Neutrophil (primary cell): Measurements from ENCODE around the gene AIFM3.

Source experiments
- H3K27ac ChIP-seq: fragments of 200-600 bp; sonication (generic); 2 replicates; pipeline ENCODE4 v1.5.1; 2016; ENCODE audit warnings: mild to moderate bottlenecking, moderate library complexity
- H3K27me3 ChIP-seq: fragments of 200-600 bp; sonication (generic); 2 replicates; pipeline ENCODE4 v1.6.0; 2016; ENCODE audit warnings: mild to moderate bottlenecking
- H3K36me3 ChIP-seq: fragments of 200-600 bp; sonication (generic); 2 replicates; pipeline ENCODE4 v1.5.1; 2017
- H3K4me1 ChIP-seq, 2 experiments: fragments of 200-600 bp in 1 of 2; sonication (generic) in 1 of 2; 1 replicate in 1 of 2; 2 replicates in 1 of 2; pipeline versions ENCODE4 v1.5.1 to v1.6.1; 2013 to 2016; ENCODE audit warnings: low read depth in 1 of 2, low read length in 1 of 2, mild to moderate bottlenecking in 1 of 2, moderate library complexity in 1 of 2; ENCODE audit not compliant: control insufficient read depth in 1 of 2, insufficient read depth in 1 of 2
- H3K4me3 ChIP-seq, 2 experiments: fragments of 200-600 bp in 1 of 2; sonication (generic) in 1 of 2; 1 replicate in 1 of 2; 2 replicates in 1 of 2; pipeline ENCODE4 v1.5.1; 2013 to 2016; ENCODE audit warnings: low read depth in 1 of 2, low read length in 1 of 2, mild to moderate bottlenecking in 1 of 2, moderate library complexity in 1 of 2
- H3K9me3 ChIP-seq: fragments of 200-600 bp; sonication (generic); 2 replicates; pipeline ENCODE4 v1.5.1; 2016
- CTCF ChIP-seq: fragments of 200-600 bp; sonication (generic); IDR thresholded peaks from 2 replicates; pipeline ENCODE4 v1.5.1; 2016; ENCODE audit warnings: antibody characterized with exemption

Gene AIFM3

GRCh38 chr22:21009638-21010425 lies 42.8 kb downstream of the AIFM3 start:
- H3K27ac ChIP-seq, result no peak overlapping the region
- H3K27me3 ChIP-seq, result peaks cover 44% of the 10 kb centered on the region
- no peaks in the 10 kb centered on the region for H3K36me3 ChIP-seq
- peaks cover 11 to 13% of the 10 kb centered on the region in 2 experiments for H3K4me1 ChIP-seq
- no peaks in the 10 kb centered on the region for H3K9me3 ChIP-seq
- no peak overlapping the region for H3K4me3 ChIP-seq
- TF ChIP-seq CTCF, result no peak

- no peaks in the 10 kb centered on the region for H3K9me3 ChIP-seq
These were observed 43.5 kb downstream of the AIFM3 start for GRCh38 chr22:21010426-21011113.

GRCh38 chr22:21012446-21013407 lies 45.7 kb downstream of the AIFM3 start:
- Histone ChIP-seq H3K36me3 (no peaks in the 10 kb centered on the region), H3K27me3 (peaks cover 56% of the 10 kb centered on the region), H3K4me3 (no peak overlapping the region), H3K27ac (no peak overlapping the region), H3K9me3 (no peaks in the 10 kb centered on the region), H3K4me1 (peaks cover 11 to 13% of the 10 kb centered on the region in 2 experiments)
- TF ChIP-seq CTCF, result no peak

More at GRCh38 chr22:21010426-21011113, 43.5 kb downstream of the AIFM3 start:
- peaks cover 52% of the 10 kb centered on the region for H3K27me3 ChIP-seq
- H3K36me3 ChIP-seq, result no peaks in the 10 kb centered on the region
- peaks cover 11 to 13% of the 10 kb centered on the region in 2 experiments for H3K4me1 ChIP-seq
- no peak overlapping the region for H3K4me3 ChIP-seq
- TF ChIP-seq CTCF, result no peak
- H3K27ac ChIP-seq, result no peak overlapping the region

- Histone ChIP-seq H3K27me3 (peaks cover 54% of the 10 kb centered on the region), H3K27ac (no peak overlapping the region), H3K4me3 (peak overlapping the region; percentile 14 to 45), H3K9me3 (no peaks in the 10 kb centered on the region), H3K4me1 (peaks cover 11 to 13% of the 10 kb centered on the region in 2 experiments), H3K36me3 (no peaks in the 10 kb centered on the region)
- no peak for TF ChIP-seq CTCF
These were observed 46.7 kb downstream of the AIFM3 start for GRCh38 chr22:21013657-21014201.

- Histone ChIP-seq H3K36me3 (no peaks in the 10 kb centered on the region), H3K27me3 (peaks cover 54% of the 10 kb centered on the region), H3K27ac (no peak overlapping the region), H3K4me1 (peaks cover 11 to 13% of the 10 kb centered on the region in 2 experiments), H3K9me3 (no peaks in the 10 kb centered on the region), H3K4me3 (peak overlapping the region; percentile 14 to 45)
- no peak for TF ChIP-seq CTCF
These were observed 47.2 kb downstream of the AIFM3 start for GRCh38 chr22:21014202-21014725.
